OCI-LY7 (cell line): ENCODE results near the gene MACF1. TPM values are rescaled to one million over a fixed set of nuclear protein-coding genes. Genes with fewer than 3 reads are reported as not detected.

Experiments
- BruUV-seq: library from RNA; stranded (reverse); fragments of 400-500 nt; replicated peaks from 2 replicates; lab custom pipeline; 2021; lab: Mats Ljungman, UMichigan
- CTCF ChIA-PET: fragments of 300-600 bp; sonication (Branson Sonifier 250); formaldehyde crosslinking; loops from one replicate; lab custom pipeline; 2022; ENCODE audit warnings: antibody characterized with exemption; ENCODE audit not compliant: unreplicated experiment; lab: Charles Lee
- POLR2A ChIA-PET: fragments of 300-600 bp; sonication (Branson Sonifier 250); formaldehyde crosslinking; loops from one replicate; lab custom pipeline; 2022; ENCODE audit warnings: antibody characterized with exemption; lab: Charles Lee
- DNase-seq: peaks from one replicate; pipeline ENCODE4 v3.0.0-alpha.2; 2015; ENCODE audit warnings: low spot score
- H2AFZ ChIP-seq: fragments of 200-600 bp; sonication (generic), shearing (Covaris generic); 2 replicates; pipeline ENCODE4 v1.6.1; 2014; ENCODE audit warnings: mild to moderate bottlenecking, antibody characterized with exemption, low read length, moderate library complexity
- H3K27ac ChIP-seq: fragments of 200-600 bp; sonication (generic); 2 replicates; pipeline ENCODE4 v1.5.1; 2014; ENCODE audit warnings: mixed run types, low read depth, mild to moderate bottlenecking, moderate library complexity, low read length, inconsistent platforms; ENCODE audit not compliant: poor library complexity, severe bottlenecking
- H3K36me3 ChIP-seq: fragments of 200-600 bp; sonication (generic); 2 replicates; pipeline ENCODE4 v1.6.1; 2014; ENCODE audit warnings: mild to moderate bottlenecking, antibody characterized with exemption, low read length, moderate library complexity, mixed read lengths; ENCODE audit not compliant: insufficient read depth
- H3K4me1 ChIP-seq: fragments of 200-600 bp; sonication (generic); 2 replicates; pipeline ENCODE4 v1.5.1; 2014; ENCODE audit warnings: mild to moderate bottlenecking, low read length; ENCODE audit not compliant: insufficient read depth, poor library complexity, severe bottlenecking
- H3K4me2 ChIP-seq: fragments of 200-600 bp; sonication (generic); 2 replicates; pipeline ENCODE4 v1.6.1; 2014; ENCODE audit warnings: mild to moderate bottlenecking, low read length
- H3K4me3 ChIP-seq: fragments of 200-600 bp; sonication (generic); 2 replicates; pipeline ENCODE4 v1.5.1; 2014; ENCODE audit warnings: mild to moderate bottlenecking, low read depth, low read length; ENCODE audit not compliant: poor library complexity, severe bottlenecking
- H3K79me2 ChIP-seq: fragments of 200-600 bp; sonication (generic); 2 replicates; pipeline ENCODE4 v1.6.1; 2016; ENCODE audit warnings: low read depth, mild to moderate bottlenecking, low read length, moderate library complexity, mixed read lengths; ENCODE audit not compliant: insufficient read depth
- H3K9me2 ChIP-seq: fragments of 200-600 bp; sonication (generic); 2 replicates; pipeline ENCODE4 v1.6.1; 2016; ENCODE audit warnings: mild to moderate bottlenecking, low read length, mixed read lengths; ENCODE audit not compliant: insufficient read depth
- H3K9me3 ChIP-seq: fragments of 200-600 bp; sonication (generic); 2 replicates; pipeline ENCODE4 v1.6.1; 2014; ENCODE audit warnings: mild to moderate bottlenecking, mixed run types, low read length, mixed read lengths
- H4K20me1 ChIP-seq: fragments of 200-600 bp; sonication (generic); 2 replicates; pipeline ENCODE4 v1.6.1; 2014; ENCODE audit warnings: mild to moderate bottlenecking, antibody characterized with exemption, low read length, moderate library complexity, mixed read lengths; ENCODE audit not compliant: insufficient read depth
- CTCF ChIP-seq: fragments of 200-600 bp; sonication (generic); conservative IDR thresholded peaks from 2 replicates; pipeline ENCODE4 v1.5.1; 2014; ENCODE audit warnings: mild to moderate bottlenecking, antibody characterized with exemption, low read length, moderate library complexity, mixed read lengths
- EZH2phosphoT487 ChIP-seq: fragments of 200-600 bp; sonication (generic); IDR thresholded peaks from 2 replicates; pipeline ENCODE4 v1.6.1; 2018; ENCODE audit warnings: low read depth, borderline replicate concordance, mild to moderate bottlenecking, mixed run types, antibody characterized with exemption, low read length, moderate library complexity, mixed read lengths
- intact Hi-C: fragments of 100-400 bp; cut with micrococcal nuclease; formaldehyde crosslinking; loops from one replicate; pipeline ENCODE4 v1.10.0; 2022; ENCODE audit not compliant: unreplicated experiment
- total RNA-seq, 2 experiments: library from RNA; depleted of rRNA in 1 of 2; stranded (reverse); fragments of >200 nt in 1 of 2; shearing (Covaris generic) in 1 of 2; gene quantifications; 2 replicates each; pipeline ENCODE4 v1.2.3, GENCODE V29; 2014 to 2022

MACF1 gene
- total RNA-seq, 2 experiments from 2014 or later = 211 to 220 TPM

GRCh38 chr1:39397487-39397886 lies 193.0 kb downstream of the MACF1 start:
- Histone ChIP-seq H3K4me3 (no peak overlapping the region), H3K79me2 (peaks cover 63% of the 10 kb centered on the region; the same call in 1 of the 2 replicates), H3K4me1 (peaks cover 49% of the 10 kb centered on the region), H4K20me1 (peaks cover 5% of the 10 kb centered on the region; the same call in 1 of the 2 replicates), H3K36me3 (peaks cover 22% of the 10 kb centered on the region), H3K9me3 (no peaks in the 10 kb centered on the region), H3K4me2 (0 out of 2 replicates have a peak overlapping the region, but pooled peaks have one; percentile 1), H2AFZ (no peak overlapping the region), H3K27ac (peak overlapping the region; percentile 31), H3K9me2 (no peaks in the 10 kb centered on the region)
- TF ChIP-seq CTCF (no peak), EZH2phosphoT487 (no peak)
- ChIA-PET CTCF (interaction anchor here (0.6 kb wide), 2 partner anchors 9 to 100 kb away, joined by 3 to 4 read pairs; no protein-coding TSS in a partner anchor), POLR2A (no interaction called here)
- intact Hi-C loops = no loop called here
- no TSS peak for BruUV-seq
- DNase-seq = no peak

GRCh38 chr1:39398278-39399021 lies 194.0 kb downstream of the MACF1 start:
- no TSS peak for BruUV-seq
- no peak overlapping the region for H2AFZ ChIP-seq
- H3K4me1 ChIP-seq = peaks cover 49% of the 10 kb centered on the region
- H3K9me2 ChIP-seq = no peaks in the 10 kb centered on the region
- peaks cover 26% of the 10 kb centered on the region for H3K36me3 ChIP-seq
- peaks cover 58% of the 10 kb centered on the region; the same call in 1 of the 2 replicates for H3K79me2 ChIP-seq
- no peak for DNase-seq
- TF ChIP-seq CTCF (no peak), EZH2phosphoT487 (no peak)
- CTCF ChIA-PET = interaction anchor here (0.6 to 0.9 kb wide), 3 partner anchors 14 to 214 kb away, joined by 3 read pairs; no protein-coding TSS in a partner anchor
- peak overlapping the region; percentile 8; the same call in 1 of the 2 replicates for H3K4me2 ChIP-seq
- POLR2A ChIA-PET = interaction anchor here (0.9 kb wide), 1 partner anchor 12 kb away, joined by 5 read pairs; no protein-coding TSS in a partner anchor
- H4K20me1 ChIP-seq = peaks cover 5% of the 10 kb centered on the region; the same call in 1 of the 2 replicates
- peak overlapping the region; percentile 31 for H3K27ac ChIP-seq
- intact Hi-C loops = no loop called here
- no peaks in the 10 kb centered on the region for H3K9me3 ChIP-seq
- H3K4me3 ChIP-seq = no peak overlapping the region

- Histone ChIP-seq H3K27ac (no peak overlapping the region), H3K4me1 (peaks cover 22% of the 10 kb centered on the region), H3K36me3 (peaks cover 26% of the 10 kb centered on the region), H3K9me2 (no peaks in the 10 kb centered on the region), H3K4me2 (no peak overlapping the region), H3K4me3 (no peak overlapping the region), H3K79me2 (peaks cover 33% of the 10 kb centered on the region; the same call in 1 of the 2 replicates), H2AFZ (no peak overlapping the region), H3K9me3 (no peaks in the 10 kb centered on the region), H4K20me1 (peaks cover 5% of the 10 kb centered on the region; the same call in 1 of the 2 replicates)
- no TSS peak for BruUV-seq
- ChIA-PET POLR2A (no interaction called here), CTCF (no interaction called here)
- DNase-seq = no peak
- TF ChIP-seq EZH2phosphoT487 = no peak
- TF ChIP-seq CTCF = no peak
- intact Hi-C loops = no loop called here
These were observed 196.6 kb downstream of the MACF1 start for GRCh38 chr1:39401106-39401505.
